KMS-11 (cell line): Measurements from ENCODE around the gene TMEM72.

Source experiments
- H2AFZ ChIP-seq: fragments of 200-600 bp; sonication (generic); 2 replicates; pipeline ENCODE4 v1.6.1; 2016; ENCODE audit warnings: antibody characterized with exemption, mixed run types, low read depth
- H3K27ac ChIP-seq: fragments of 200-600 bp; sonication (generic); 2 replicates; pipeline ENCODE4 v1.6.1; 2016; ENCODE audit warnings: mild to moderate bottlenecking, mixed run types
- H3K27me3 ChIP-seq: fragments of 200-600 bp; sonication (generic); 2 replicates; pipeline ENCODE4 v1.6.1; 2017; ENCODE audit warnings: mild to moderate bottlenecking, low read depth, mixed run types, moderate library complexity; ENCODE audit not compliant: insufficient read depth
- H3K36me3 ChIP-seq: fragments of 200-600 bp; sonication (generic); 2 replicates; pipeline ENCODE4 v1.6.1; 2017; ENCODE audit warnings: mild to moderate bottlenecking, mixed run types; ENCODE audit not compliant: insufficient read depth
- H3K4me1 ChIP-seq: fragments of 200-600 bp; sonication (generic); 2 replicates; pipeline ENCODE4 v1.6.1; 2016; ENCODE audit warnings: mild to moderate bottlenecking, low read depth, mixed run types; ENCODE audit not compliant: poor library complexity, severe bottlenecking
- H3K4me2 ChIP-seq: fragments of 200-600 bp; sonication (generic); 2 replicates; pipeline ENCODE4 v1.7.0; 2016; ENCODE audit warnings: mild to moderate bottlenecking, mixed run types
- H3K4me3 ChIP-seq: fragments of 200-600 bp; sonication (generic); IDR thresholded peaks from 2 replicates; pipeline ENCODE4 v1.6.1; 2017; ENCODE audit warnings: low read depth, low read length, mixed read lengths; ENCODE audit not compliant: insufficient read depth
- H3K79me2 ChIP-seq: fragments of 200-600 bp; sonication (generic); 2 replicates; pipeline ENCODE4 v1.6.1; 2016; ENCODE audit warnings: low read depth, mixed run types; ENCODE audit not compliant: insufficient read depth
- H3K9ac ChIP-seq: fragments of 200-600 bp; sonication (generic); 2 replicates; pipeline ENCODE4 v1.6.1; 2016; ENCODE audit warnings: mild to moderate bottlenecking, mixed run types
- H4K20me1 ChIP-seq: fragments of 200-600 bp; sonication (generic); 2 replicates; pipeline ENCODE4 v1.6.1; 2016; ENCODE audit warnings: mild to moderate bottlenecking, mixed run types; ENCODE audit not compliant: insufficient read depth
- TF ChIP-seq, protein P1 (sequence below): fragments of 200-600 bp; sonication (generic); conservative IDR thresholded peaks from 2 replicates; pipeline ENCODE4 v1.6.1; 2017; ENCODE audit warnings: low read depth, mild to moderate bottlenecking, antibody characterized with exemption, low read length, moderate library complexity, mixed read lengths

Gene TMEM72

DNA sequence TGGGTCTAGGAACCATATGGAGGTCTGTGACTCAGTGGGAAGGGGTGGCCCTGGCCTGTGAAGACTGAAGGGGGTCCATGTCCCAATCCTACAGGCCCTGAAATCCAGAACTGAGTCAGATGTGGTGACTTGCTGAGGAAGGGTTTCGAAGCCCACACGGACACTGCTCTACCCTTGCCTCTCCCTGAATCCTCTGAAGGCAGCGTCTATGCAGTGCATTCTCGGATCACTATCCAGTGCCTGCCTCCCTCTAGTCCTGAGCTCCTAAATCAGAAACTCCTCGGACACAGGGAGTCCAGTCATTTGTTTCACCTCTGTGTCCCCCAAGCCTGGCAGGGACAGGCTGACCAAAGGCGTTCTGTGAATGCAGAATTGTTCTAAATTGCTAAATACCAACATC is 25.4 kb upstream of the TMEM72 start:
- Histone ChIP-seq H3K27ac (no peak overlapping the region), H3K4me2 (no peak overlapping the region), H3K79me2 (no peaks in the 10 kb centered on the region), H3K9ac (no peak overlapping the region), H3K36me3 (no peaks in the 10 kb centered on the region), H3K4me3 (no peak overlapping the region), H3K27me3 (no peaks in the 10 kb centered on the region), H2AFZ (no peak overlapping the region), H3K4me1 (peaks cover 48% of the 10 kb centered on the region), H4K20me1 (no peaks in the 10 kb centered on the region)
- TF ChIP-seq, protein P1, sequence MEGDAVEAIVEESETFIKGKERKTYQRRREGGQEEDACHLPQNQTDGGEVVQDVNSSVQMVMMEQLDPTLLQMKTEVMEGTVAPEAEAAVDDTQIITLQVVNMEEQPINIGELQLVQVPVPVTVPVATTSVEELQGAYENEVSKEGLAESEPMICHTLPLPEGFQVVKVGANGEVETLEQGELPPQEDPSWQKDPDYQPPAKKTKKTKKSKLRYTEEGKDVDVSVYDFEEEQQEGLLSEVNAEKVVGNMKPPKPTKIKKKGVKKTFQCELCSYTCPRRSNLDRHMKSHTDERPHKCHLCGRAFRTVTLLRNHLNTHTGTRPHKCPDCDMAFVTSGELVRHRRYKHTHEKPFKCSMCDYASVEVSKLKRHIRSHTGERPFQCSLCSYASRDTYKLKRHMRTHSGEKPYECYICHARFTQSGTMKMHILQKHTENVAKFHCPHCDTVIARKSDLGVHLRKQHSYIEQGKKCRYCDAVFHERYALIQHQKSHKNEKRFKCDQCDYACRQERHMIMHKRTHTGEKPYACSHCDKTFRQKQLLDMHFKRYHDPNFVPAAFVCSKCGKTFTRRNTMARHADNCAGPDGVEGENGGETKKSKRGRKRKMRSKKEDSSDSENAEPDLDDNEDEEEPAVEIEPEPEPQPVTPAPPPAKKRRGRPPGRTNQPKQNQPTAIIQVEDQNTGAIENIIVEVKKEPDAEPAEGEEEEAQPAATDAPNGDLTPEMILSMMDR: no peak

DNA sequence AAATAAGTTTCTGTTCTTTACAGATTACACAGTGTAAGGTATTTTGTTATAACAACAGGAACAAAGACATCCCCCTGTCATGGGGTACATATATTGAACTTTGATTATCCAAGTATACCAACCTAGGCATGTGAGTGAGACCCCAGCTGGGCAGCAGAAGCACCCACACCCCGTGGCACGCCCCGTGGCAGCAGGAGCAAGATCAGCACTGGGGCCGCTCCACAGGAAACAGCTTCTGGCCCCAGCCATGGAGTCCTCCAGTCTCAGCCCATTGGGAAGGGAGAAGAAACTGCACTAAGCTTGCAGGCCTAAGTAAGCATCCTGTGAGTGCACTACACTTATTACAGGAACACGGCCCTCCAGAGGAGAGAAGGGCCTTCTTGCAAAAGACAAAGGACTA is 24.2 kb upstream of the TMEM72 start:
- no peaks in the 10 kb centered on the region for H3K27me3 ChIP-seq
- no peak overlapping the region for H3K4me3 ChIP-seq
- H3K4me2 ChIP-seq: no peak overlapping the region
- no peak overlapping the region for H2AFZ ChIP-seq
- no peaks in the 10 kb centered on the region for H3K36me3 ChIP-seq
- no peaks in the 10 kb centered on the region for H4K20me1 ChIP-seq
- no peaks in the 10 kb centered on the region for H3K79me2 ChIP-seq
- peaks cover 50% of the 10 kb centered on the region for H3K4me1 ChIP-seq
- H3K9ac ChIP-seq: no peak overlapping the region
- TF ChIP-seq, protein P1: no peak
- H3K27ac ChIP-seq: no peak overlapping the region

DNA sequence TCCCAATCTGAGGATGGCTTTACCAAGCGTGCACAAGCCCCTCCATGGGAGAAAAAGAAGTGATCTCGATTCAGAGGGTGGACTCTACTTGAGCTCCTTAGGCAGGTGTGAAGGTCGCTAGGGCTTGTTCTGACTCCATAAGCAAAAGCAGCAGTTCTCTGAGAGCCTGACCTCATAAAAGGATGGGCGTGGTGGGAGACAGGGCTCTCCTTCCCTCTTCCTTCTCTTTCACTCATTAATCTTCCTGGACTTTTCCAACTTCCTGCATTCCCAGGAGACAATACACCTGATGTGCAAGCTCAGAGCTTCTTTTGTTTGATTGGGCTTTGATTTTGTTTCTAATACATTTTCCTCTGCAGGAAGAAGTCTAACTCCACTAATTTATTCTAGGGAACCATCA is 22.3 kb upstream of the TMEM72 start:
- H4K20me1 ChIP-seq: no peaks in the 10 kb centered on the region
- no peaks in the 10 kb centered on the region for H3K79me2 ChIP-seq
- H3K27me3 ChIP-seq: no peaks in the 10 kb centered on the region
- no peak overlapping the region for H2AFZ ChIP-seq
- H3K4me3 ChIP-seq: no peak overlapping the region
- H3K4me1 ChIP-seq: peaks cover 53% of the 10 kb centered on the region
- H3K4me2 ChIP-seq: no peak overlapping the region
- H3K9ac ChIP-seq: no peak overlapping the region
- no peak overlapping the region for H3K27ac ChIP-seq
- H3K36me3 ChIP-seq: no peaks in the 10 kb centered on the region
- TF ChIP-seq, protein P1: no peak

DNA sequence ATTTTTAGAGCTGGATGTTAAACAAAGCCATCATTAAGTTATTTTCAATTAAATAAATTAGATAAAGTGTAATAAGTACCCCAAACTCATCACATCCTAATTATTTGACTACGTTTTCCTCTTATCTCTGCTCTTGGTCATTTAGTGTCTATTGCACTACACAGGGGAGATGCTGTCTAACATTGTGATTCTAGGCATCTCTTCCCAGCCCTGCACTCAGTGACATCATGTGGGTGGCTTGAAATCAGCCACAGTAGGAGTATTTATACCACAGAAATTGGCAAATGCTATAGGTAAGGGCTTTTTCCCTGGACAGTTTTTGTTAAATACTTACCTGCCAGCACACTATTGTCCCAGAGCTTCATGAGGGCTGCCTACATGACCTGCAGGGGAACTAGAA is 21.3 kb upstream of the TMEM72 start:
- Histone ChIP-seq H3K4me2 (peak overlapping the region; percentile 13; the same call in 1 of the 2 replicates), H3K79me2 (no peaks in the 10 kb centered on the region), H4K20me1 (no peaks in the 10 kb centered on the region), H3K4me3 (no peak overlapping the region), H3K27ac (no peak overlapping the region), H3K27me3 (no peaks in the 10 kb centered on the region), H2AFZ (peak overlapping the region; percentile 4; the same call in 1 of the 2 replicates), H3K36me3 (no peaks in the 10 kb centered on the region), H3K4me1 (peaks cover 61% of the 10 kb centered on the region), H3K9ac (no peak overlapping the region)
- TF ChIP-seq, protein P1: no peak
